GM21723 (cell line): ENCODE results near the gene ANKDD1A.

Source experiments
- ATAC-seq: cut with Tn5 transposase; IDR thresholded peaks from one replicate; pipeline ENCODE4 v1.9.1; 2021; ENCODE audit warnings: mild to moderate bottlenecking, moderate library complexity; ENCODE audit not compliant: unreplicated experiment

ANKDD1A gene

DNA sequence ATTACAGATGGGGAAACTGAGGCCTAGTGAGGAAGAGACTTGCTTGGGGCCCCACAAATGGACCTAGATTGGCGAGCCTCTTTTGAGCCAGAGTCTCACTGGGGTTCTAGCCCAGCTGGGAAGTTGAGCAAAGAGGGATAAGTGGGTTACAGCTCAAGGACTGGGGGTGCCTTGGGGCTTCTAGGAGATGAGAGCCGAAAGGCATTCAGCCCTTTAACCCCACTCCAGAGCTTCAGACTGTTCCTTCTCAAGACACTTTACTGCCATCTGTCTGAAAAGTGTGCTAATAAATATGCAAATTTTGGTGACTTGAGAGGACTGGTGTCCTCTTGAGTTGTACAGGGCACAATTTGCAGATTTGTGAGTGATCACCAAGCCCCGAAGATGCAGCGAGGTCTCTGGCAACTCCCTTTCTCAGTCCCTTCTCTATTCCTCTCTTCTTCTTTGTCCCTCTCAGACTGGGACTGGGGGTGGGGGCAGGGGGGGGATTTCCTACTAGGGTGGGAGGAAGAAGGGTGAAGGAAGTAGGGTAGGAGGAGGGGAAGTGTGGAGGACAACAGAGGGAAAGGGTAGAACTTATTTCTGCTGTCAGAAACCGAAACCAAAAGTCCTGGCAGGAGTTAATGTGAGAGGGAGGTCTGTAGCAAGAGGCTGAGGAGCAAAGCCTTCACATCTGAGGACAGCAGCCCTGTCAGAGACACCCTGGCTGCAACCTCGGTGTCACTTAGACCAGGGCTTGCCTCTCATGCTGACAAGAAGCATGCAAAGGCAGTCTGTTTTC is 16.2 kb upstream of the ANKDD1A start:
- ATAC-seq = no peak

DNA sequence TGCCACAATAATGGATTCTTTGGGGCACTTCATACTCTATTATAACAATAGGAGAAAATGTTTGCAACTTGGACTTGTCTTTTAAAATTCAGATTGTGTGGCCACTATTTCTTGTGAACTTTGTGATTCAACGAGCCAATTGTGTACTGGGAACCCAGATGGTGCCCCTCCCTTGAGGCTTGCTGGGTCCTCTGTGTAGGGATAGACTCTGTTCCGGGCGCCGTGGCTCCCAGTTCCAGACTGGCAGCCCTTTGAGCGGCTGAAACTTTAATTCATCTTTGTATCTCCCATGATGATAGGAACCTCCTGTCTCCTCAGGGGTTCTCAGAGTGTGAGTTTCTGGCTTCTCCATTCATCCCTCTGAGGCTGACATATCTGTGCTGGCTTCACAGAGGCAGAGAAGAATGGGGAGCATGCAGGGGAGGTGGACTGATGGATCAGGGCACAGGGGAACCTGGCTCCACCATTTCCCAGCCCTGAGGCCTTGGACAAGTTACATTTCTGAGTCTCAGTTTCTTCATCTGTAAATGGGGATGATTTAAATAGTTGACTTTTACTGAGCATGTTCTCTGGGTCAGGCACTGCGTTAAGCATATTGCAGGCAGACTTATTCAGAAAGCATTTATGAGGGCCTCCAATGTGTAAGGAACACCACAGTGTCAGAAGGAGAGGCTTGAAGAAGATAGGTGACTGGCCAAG is 15.2 kb upstream of the ANKDD1A start:
- no peak for ATAC-seq

DNA sequence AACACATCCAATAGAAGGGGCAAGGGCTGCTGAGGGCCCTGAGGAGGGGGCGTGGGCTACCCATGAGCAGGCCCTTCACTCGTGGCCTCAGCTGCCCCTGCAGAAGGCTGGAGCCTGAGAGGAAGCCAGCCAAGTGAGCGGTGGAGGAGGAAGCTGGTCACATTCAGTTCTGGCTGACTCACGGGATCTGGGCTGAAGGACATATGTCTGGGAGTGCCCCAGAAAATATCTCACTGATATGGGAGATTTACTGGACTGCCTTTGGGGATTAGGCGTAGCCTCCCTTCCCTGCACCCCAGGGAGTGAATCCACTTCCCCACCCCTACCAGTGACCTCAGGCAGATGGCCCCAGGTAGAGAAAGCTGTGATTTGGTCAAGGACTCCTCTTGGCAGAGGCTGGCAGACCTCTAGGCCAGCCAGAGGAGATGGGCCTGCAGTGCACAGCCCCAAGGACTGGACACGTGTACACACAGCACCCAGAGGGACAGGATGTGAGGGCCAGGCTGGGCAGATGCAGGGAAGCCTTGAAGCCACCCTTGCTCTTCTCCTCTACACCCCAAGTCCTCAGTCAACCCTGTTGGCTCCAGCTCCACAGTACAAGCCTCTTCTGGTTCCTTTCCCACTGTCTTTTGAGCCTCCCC is 14.2 kb upstream of the ANKDD1A start:
- ATAC-seq = no peak

DNA sequence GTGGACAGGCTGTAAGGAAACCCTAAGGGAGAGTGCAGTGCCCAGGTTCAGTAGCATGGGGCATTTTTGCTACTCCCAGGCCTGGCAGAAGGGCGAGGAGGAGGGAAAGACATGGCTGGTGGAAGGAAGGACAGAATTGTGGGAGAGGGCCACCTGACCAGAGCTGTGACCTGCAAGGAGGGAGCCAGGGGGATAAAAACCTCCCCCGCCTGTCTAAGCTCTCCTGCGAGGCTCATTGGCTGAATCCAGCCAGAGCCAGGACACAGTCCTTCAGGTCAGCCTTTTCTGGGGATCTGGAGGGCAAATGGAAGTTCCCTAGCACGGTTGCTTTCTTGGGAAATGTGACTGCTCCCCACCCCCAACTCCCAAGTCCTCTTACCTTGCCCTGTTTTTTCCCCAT is 13.3 kb upstream of the ANKDD1A start:
- ATAC-seq = no peak

DNA sequence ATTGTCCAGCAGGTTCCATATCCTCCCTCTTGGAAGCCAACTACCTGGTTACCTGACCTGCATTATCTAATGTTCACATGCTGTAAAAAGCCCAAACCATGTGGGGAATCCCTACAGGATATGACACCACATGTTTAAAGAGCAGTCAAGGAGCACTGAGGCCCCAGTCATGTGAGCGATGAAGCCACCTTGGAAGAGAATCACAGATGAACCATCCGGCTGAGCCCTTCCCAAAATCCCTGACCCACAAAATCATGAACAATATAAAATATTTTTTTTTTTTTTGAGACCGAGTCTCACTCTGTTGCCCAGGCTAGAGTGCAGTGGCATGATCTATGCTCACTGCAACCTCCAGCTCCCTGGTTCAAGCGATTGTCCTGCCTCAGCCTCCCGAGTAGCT is 10.6 kb upstream of the ANKDD1A start:
- no peak for ATAC-seq

DNA sequence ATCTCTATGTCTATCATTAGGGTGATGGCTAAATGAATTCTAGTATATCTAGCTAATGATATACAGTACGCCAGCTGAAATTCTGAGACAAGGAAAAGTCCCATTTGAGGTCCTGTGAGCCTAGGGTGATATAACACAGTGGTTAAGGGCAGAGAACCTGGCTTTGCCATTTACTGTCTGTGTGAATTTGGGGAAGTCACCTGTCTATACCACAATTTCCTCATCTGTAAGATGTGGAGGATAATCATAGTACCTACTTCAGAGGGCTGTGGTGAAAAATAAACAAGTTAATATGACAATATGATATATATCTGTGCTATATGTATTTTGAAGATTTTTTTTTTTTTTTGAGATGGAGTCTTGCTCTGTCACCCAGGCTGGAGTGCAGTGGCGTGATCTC is 9.8 kb upstream of the ANKDD1A start:
- no peak for ATAC-seq

DNA sequence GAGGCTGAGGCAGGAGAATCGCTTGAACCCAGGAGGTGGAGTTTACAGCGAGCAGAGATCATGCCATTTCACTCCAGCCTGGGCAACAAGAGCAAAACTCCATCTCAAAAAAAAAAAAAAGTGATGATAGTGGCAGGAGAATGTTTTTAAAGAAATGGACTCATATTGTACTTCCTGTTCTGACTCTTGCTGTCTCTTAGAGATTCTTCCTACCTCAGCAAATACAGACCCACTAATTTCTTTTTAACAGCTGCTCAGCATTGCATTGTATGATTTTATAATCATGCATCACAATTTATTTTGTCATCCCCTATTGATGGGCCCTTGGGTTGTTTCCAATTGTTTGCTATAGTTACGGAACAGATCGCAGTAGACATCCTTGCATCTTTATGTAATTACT is 8.8 kb upstream of the ANKDD1A start:
- no peak for ATAC-seq

DNA sequence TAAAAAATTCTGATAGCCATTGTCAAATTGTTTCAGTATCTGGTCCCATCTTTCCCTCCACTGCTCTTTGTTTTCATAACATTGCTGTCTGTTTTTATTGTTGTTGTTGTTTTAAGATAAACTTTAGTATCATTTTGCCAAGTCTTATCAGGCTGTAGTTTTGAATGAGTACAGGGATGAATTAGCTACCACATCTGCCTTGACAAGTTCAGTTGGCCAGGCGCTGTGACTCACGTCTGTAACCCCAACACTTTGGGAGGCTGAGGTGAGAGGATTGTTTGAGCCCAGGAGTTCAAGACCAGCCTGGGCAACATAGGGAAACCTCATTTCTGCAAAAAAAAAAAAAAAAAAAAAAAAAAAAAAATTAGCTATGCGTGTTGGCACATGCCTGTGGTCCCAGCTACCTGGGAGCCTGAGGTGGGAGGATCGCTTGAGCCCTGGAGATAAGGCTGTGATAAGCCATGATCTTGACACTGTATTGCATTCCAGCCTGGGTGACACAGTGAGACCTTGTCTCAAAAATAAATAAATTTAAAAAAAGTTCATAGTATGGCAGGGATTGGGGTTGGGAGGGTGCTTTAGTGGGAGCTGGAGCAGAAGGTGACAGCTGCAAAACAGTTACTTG is 8.3 kb upstream of the ANKDD1A start:
- ATAC-seq = no peak

DNA sequence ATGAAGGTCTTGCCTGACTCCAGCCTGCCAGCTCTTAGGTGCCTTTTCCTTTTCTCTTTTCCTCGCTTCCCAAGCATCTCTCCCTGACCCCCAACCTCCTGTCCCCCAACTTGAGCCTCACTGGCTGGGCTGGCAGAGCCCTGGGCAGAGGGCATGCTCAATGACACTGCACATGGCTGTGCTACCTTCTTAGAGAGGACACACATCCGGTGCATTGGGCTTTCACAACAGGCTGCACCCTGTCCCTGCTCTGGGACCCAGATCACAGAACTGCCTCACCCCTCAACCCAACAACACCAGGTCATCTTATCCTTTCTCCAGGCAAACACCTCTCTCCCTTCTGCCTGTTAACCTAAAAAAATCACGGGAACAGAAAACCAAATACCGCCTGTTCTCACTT is 7.5 kb upstream of the ANKDD1A start:
- ATAC-seq = no peak

DNA sequence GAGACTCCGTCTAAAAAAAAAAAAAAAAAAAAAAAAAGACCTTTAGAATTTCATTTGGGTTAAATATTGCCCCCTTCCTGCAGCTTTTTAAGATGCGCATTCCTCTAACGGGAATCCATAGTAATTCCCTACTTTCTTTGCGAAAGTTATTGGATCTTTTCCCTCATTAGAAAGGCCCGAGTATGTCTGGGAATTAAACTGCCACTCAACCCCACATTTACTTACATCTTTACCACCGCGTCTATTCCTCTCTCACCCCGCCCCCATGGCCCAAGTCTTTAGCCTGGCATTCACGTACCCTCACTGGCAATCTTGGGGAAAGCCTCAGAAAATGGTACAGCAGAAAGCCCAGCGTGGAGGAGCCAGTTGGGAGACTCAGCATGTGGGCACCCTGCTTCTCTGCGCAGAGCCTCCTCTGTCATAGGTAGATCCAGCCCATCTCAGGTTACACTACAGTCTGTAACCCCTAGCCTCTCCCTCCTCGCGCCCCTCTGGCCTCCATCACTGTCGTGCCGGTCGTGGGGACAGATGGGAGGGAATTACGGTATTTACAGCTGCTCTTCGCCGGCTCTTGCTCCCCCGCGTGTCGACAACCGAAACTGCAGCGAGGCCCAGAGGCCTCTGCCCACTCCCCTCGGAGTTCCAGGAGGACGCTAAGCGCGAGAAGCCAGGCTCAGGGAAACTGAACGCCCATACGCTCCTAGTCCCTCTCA is 6.4 kb upstream of the ANKDD1A start:
- no peak for ATAC-seq

DNA sequence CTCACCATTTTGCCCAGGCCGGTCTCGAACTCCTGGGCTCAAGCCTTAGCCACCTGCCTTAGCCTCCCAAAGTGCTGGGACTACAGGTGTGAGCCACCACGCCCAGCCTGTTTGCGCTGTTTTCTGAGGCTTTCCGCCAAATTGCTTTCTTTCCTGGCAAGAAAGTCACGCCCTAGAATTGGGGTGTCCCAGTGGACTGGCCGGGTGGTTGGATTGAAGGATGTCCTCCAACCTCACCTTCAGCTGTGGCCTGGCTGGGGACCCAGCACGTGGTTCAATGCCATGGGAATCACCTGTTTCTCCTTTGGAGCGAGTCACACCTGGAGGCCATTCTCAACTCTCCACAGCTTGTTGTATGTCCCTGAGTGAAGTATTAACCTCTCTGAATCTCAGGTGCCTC is 5.8 kb upstream of the ANKDD1A start:
- ATAC-seq = no peak

DNA sequence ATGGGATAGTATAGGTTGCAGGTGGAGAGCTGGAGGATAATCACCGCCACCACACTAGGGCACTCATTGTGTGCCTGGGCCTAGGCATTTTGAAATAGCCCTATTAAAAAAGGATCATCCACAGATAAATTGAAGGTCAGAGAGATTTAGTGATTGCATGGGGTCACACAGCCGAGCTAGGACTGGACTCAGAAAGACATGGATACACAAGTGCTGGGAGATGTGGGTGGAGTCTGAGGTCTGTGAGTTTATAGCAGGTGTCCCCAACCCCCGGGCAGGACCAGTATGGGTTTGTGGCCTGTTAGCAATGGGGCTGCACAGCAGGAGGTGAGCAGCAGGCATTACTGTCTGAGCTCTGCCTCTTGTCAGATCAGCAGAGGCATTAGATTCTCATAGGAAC is 5.3 kb upstream of the ANKDD1A start:
- no peak for ATAC-seq

DNA sequence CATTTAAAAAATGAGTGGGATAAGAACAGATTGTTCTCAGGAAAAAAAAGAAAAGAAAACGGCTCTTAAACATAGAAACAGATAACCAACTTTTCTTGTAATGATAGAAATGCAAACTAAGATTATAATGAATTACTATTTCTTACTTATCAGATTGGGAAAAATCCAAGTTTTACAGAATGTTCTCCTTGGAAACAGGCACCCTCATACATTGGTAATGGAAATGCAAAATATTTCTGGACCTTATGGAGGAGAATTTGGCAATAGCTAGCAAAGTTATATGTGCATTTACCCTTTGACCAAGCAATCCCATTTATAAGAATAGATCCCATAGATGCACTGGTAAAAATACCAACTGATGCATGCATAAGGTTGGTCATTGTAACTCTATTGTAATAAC is 3.7 kb upstream of the ANKDD1A start:
- no peak for ATAC-seq

DNA sequence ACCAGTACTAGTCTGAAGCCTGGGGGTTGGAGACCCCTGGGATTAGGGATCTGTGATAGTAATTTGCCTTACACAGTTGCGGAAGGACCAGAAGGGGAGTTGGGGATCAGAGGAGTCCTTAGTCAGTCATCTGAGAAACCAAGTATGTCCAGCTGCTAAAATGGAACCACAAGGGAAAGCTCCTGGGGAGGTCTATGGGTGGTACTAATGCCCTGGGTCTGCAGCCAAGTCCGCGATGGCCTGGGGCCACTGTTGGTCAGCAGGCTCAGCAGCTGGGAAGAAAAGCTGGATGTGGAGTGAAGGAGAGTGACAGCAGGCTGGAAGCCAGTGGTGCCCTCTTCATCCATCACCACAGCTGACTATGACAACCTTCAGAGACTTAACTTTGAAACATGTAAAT is 2.2 kb upstream of the ANKDD1A start:
- no peak for ATAC-seq

DNA sequence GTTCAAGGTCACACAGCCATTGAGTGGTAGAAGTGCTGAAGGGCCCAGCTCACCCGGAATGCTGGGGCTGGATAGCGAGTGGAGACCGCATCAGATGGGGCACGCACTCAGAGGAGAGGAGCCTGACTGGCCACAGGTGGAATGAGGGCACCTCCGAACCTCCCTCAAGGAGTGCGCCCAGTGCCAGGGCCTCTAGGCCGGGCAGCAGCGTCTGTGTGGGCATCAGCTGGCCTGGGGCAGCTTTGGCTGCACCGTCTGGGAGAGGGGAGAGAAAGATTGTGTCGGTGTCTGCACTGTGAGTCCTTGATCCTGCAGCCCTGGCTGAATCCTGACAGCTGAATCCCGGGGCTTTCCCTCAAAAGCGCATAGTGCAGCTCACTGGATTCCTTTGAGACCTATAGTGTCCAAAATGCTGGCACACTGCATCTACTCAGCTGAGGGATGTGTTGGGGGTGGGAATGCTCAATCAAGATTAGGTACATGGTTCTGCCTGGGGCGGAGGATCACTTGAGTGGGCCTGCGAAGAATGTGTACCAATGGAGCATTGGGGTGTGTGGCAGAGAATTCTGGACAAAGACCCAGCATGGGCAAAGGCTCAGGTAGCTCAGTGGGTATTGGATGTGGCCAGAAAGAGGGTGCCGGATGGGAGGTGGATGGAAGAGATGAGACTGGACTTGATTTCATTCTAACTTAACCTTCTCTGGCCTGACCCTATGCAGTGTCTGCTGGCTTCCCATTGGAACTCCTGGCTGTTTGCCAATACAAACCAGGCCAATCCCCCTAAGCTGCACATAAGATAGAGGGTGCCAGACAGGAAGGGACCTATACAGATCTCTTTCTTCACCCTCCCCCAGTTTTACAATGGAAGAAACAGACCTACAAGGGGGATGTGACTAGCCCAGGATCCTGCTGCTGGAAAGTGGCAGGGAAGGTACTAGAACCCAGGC is 950 bp downstream of the ANKDD1A start:
- ATAC-seq = no peak

DNA sequence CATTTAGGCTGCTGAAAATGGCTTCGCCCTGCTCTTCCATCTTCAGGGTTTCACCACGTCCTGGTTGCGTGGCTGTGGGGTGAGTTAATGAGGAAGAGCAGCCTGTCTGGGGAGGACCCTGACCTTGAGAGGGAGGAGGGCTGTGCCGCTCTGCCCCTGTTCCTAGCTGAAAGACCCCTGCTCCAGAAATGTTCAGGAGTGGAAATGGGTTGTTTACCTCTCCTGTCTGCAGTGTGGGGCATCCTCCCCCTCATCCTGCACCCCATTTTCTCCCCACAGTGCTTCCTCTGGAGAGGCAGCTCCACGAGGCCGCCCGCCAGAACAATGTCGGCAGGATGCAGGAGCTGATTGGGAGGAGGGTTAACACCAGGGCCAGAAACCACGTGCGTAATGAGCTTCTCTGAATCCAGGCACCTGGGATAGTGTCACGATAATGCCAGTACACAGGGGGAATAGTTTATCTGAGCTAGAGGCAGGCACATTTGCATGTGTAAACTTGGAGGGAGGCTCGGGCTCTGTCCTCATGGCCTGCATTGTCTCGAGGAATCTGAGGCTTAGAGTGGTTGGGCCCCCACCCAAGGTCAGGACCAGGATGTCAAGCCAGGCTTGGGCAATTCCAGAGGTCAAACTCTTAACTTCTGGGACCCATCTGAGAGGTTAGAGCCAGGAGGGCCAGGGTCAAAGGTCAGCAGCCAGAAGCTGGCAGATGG is 4.0 kb downstream of the ANKDD1A start:
- no peak for ATAC-seq

DNA sequence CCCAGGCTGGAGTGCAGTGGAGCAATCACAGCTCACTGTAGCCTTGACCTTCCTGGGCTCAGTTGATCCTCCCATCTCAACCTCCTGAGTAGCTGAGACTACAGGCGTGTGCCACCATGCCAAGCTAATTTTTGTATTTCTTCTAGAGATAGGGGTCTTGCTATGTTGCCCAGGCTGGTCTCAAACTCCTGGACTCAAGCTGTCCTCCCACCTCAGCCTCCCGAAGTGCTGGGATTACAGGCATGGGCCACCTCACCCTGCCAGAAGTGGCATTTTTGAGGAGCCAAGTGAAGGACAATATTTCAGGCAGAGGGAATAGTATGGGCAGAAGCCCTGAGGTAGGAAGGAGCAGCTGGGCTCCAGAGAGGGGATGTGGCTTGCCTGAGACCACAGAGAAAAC is 4.7 kb downstream of the ANKDD1A start:
- no peak for ATAC-seq

DNA sequence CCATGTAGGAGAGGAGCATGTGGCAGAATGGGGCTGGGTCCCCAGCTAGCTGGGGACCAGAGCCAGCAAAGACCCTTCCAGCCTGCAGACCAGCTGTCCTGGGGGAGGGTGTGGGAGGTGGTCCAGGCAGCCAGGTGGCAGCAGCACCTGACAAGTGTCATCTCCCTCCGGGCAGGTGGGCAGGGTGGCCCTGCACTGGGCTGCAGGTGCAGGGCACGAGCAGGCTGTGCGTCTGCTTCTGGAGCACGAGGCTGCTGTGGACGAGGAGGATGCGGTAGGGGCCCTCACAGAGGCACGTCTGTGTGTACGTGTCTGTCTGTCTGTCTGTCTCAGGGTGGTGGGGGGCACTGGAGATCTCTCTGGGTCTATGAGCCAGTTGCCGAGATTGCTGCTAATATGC is 5.5 kb downstream of the ANKDD1A start:
- no peak for ATAC-seq

DNA sequence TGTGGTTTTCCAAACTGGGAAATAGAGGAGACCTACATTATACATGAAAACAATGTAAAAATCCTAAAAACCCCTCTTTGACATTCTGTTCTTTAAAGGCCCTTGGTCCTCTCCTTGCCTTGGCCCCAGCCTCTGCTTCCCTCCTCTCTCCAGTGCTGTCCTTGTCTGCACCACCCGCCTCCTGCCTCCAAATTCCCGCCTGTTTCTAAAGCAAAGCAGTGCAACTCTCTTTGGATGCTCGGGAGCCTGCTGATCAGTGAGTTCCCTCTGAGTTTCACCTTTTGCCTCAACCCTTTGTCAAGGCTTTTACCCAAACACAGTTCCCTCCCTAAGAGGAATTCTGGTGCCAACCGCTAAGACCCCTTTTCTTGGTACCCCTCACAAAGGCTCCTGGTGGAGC is 8.0 kb downstream of the ANKDD1A start:
- no peak for ATAC-seq
